HG03558 (cell line): ENCODE measurements around the gene HYLS1.
"Not testable (repeated sequence)": the region's sequence is repeated elsewhere in the genome, so short reads cannot be mapped to it uniquely, and the experiment has no call there.

Experiments used
- ATAC-seq: cut with Tn5 transposase; IDR thresholded peaks from one replicate; pipeline ENCODE4 v1.9.1; 2021; ENCODE audit warnings: moderate number of reproducible peaks; ENCODE audit not compliant: unreplicated experiment; ENCODE audit errors: extremely low read depth

Gene HYLS1, protein sequence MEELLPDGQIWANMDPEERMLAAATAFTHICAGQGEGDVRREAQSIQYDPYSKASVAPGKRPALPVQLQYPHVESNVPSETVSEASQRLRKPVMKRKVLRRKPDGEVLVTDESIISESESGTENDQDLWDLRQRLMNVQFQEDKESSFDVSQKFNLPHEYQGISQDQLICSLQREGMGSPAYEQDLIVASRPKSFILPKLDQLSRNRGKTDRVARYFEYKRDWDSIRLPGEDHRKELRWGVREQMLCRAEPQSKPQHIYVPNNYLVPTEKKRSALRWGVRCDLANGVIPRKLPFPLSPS

DNA sequence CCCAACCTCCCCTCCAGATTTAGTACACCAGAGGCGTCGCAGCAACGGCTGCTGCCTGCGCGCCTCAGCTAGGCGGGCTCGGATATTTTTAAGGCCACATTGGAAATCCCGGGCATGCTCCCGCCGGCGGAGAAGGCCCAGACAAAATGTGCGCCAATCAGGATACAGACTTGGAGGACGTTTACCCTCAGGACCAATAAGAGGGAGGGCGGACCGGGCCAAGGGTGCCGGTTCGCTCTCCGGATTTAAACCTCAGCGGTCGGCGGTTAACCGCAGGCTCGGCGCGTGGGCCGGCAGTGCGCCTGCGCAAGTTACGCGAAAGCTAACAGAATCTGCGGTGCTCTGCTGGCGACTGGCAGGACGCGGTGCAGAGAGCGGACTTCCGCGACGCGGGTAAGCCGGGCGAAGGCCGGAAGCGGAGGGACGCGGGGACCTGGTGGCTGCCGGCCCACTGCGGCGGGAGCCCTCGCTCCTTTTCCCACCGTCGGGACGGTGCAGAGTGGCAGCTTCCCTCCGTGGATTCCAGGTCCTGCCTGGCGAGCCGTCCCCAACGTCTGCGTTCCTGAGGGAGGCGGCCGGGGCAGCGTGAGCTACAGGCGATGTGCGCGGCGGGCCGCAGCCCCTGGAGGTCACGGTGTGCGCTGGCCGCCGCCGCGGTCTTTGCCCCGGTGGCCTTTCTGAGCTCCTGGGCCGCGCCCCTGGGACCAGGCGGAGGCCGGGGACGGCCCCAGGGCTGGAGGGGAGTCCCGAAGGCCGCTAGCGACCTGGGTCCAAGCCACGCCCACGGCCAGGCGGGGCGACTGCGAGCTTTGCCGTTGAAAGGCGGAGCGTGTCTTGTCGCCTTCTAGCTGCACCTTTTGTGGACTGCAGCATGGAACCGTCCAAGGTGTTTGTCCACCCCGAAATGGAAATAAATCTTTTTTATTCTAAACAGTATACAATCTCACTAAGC is at the start of gene HYLS1:
TSS of gene HYLS1 (plus strand) at position 296 of the 952 bp plus-strand sequence. CDS start 11,701 bp downstream, outside the sequence.
- peak; percentile 71 for ATAC-seq

DNA sequence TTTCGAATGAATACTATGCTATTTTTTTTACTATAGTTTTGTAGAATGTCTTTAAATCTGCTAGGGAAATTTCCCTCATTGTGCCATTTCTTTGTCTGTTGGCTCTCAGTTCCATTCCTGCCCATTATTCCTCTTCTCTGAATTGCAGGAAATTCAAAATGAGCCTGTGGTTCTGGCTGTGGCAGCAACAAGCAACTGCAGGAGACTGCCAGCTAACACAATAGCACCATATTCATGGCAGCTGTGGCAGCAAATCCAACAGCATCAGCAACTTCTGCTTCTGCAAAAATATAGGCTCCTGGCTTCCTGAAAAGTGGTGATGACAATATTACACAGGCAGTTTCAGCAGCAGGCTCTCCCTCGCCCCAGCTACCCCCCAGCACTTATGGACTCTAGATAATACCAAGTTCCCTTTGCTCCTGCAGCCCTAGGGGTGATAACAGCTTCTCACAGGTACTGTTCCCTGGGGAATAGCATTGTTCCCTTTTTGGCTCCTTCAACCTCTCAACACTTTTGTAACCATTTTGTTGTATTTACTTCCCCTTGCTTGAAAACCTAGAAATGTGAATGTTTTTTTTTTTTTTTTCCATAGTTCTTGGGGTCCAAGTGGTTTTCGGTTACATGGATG is 45.0 kb upstream of the HYLS1 start:
- ATAC-seq, result no peak

DNA sequence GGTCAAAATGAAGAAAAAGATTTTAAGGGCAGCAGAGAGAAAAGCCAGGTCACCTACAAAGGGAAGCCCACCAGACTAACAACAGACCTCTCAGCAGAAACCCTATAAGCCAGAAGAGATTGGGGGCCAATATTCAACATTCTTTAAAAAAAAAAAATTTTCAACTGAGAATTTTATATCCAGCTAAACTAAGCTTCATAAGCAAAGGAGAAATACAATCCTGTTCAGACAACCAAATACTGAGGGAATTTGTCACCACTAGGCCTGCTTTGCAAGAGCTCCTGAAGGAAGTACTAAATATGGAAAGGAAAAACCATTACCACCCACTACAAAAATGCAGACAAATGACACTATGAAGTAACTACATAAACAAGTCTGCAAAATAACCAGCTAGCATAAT is 41.3 kb upstream of the HYLS1 start:
- no peak for ATAC-seq

DNA sequence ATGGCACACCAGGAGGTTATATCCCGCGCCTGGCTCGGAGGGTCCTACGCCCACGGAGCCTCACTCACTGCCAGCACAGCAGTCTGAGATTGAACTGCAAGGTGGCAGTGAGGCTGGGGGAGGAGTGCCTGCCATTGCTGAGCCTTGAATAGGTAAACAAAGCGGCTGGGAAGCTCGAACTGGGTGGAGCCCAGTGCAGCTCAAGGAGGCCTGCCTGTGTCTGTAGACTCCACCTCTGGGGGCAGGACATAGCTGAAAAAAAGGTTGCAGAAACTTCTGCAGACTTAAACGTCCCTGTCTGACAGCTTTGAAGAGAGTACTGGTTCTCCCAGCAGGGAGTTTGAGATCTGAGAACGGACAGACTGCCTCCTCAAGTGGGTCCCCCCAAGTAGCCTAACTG is 29.8 kb upstream of the HYLS1 start:
- ATAC-seq, result not testable (repeated sequence)

DNA sequence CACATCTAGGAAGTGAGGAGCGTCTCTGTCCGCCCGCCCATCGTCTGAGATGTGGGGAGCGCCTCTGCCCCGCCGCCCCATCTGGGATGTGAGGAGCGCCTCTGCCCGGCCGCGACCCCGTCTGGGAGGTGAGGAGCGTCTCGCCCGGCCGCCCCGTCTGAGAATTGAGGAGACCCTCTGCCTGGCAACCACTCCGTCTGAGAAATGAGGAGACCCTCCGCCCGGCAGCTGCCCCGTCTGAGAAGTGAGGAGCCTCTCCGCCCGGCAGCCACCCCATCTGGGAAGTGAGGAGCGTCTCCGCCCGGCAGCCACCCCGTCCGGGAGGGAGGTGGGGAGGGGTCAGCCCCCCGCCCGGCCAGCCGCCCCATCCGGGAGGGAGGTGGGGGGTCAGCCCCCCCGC is 24.7 kb upstream of the HYLS1 start:
- ATAC-seq, result not testable (repeated sequence)

DNA sequence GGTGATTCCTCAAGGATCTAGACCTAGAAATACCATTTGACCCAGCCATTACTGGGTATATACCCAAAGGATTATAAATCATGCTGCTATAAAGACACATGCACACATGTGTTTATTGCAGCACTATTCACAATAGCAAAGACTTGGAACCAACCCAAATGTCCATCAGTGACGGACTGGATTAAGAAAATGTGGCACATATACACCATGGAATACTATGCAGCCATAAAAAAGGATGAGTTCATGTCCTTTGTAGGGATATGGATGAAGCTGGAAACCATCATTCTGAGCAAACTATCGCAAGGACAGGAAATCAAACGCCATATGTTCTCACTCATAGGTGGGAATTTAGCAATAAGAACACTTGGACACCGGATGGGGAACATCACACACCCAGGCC is 22.1 kb upstream of the HYLS1 start:
- not testable (repeated sequence) for ATAC-seq

DNA sequence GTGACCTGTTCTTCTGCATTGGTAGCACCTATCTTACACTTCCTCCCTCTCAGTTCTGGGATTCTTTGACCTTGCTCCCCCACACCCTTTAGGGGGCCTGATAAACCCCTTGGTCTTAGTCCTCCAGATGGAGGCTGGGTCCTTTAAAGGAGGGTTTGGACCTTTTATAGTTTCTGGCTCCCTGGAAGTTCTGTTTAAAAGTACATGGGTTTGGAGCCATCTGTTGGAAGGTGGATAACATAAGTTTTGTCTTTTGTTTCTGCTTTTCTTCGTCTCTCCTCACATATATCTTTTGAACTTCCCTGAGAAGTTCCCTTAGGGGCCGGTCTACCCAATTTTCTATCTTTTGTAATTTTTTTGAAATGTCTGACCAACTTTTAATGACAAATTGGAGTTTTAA is 17.9 kb upstream of the HYLS1 start:
- no peak for ATAC-seq

DNA sequence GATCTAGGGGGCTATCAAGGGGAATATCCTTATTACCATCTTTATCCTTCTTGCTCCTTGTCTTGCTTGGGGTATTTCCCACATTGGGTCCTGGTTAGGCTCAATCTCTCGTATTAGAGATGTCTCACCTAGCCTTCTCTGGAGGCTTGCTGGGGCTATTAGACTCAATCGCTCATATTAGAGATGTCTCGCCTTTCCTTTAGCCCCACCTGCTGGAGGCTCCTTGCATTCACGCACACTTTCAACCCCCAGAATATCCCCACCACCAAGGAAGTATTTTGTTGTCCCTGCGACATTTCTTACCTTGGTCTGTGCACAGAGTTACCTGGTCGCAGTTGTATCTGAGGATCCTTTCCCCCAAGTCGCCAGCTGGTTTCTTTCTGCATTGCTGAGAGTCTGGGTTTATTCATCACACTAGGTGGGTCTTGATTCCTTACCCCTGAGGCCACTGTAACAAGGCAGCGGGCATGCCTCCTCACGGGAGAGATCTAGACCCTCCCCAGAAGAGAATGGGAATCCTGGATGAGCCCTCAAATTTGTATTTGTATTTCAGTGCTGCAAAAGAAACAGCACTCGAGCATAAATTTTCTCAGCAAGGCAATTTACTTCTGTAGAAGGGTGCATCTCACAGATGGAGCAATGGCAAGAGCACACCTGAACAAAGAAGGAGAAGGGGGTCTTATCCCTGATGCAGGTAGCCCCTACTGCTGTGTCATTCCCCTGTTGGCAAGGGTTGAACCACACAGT is 15.9 kb upstream of the HYLS1 start:
- no peak for ATAC-seq

DNA sequence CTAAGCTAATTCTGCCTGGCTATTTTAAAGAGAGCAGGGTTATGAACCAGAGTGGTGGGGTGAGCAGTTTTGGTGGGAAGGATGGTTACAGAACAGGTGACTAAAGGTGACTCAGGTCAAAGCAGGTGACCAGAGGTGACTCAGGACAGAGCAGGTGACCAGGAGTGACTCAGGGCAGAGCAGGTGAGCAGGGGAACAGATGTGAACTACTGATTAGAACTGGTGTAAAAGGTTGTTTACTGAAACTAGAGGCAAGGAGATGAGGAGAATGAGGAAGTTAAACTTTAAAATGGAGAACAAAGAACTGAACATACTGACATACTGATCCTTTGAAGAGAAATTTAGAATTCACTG is 15.4 kb upstream of the HYLS1 start:
- no peak for ATAC-seq

DNA sequence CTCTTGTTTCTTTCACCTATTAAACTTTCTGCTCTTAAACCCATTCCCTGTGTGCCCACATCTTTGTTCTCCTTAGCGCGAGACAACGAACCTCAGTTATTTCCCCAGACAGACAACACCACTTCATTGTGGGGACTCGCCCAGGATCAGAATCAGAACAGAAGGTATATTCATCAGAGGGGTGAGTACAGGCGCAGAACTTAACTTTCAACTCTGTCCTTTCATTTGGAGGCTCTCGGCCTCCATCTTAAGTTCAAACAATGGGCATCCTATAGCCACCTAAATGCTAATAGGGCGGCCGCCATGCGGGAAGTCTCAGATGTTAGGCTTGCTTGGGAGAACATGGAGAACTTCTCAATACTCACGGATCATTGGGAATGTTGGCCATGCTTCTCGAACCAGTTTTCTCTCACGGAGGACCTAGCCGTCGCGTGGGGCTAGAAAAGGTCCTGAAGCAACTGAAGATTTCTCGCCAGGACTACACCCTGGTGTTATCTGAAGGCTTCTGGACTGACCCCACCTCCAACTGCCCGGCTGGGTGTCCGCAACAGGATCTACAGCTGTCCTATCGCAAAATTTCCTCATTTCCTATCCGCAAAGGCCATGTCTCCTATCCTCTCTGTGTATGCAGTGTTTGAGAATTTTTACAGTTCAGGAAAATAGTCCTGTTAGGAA is 13.4 kb upstream of the HYLS1 start:
- no peak for ATAC-seq

DNA sequence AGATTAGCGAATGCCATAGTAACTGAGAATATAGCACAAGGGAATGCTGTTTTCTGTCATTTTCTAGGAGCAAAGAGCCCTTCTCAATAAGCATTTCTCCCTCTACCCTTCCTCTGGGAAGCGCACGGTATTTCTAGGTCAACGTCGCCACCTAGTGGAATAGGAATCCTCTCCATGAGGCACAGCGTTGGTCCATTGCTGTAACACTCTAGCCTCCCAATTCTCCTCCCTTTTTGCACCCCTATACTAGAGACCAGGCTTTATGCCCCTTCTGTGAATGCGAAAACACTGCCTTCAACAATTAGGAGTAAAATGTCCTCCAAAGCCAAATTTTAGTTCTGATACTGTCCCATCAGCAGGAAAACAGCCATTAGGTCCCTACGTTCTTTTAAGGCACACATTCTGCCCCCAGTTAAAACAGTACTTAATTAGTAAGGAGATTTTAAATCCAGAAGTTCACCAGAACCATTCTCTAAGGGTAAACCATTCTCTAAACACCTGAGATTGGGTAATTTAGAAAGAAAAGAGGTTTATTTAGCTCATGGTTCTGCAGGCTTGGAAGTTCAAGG is 12.8 kb upstream of the HYLS1 start:
- peak; percentile 65 for ATAC-seq

DNA sequence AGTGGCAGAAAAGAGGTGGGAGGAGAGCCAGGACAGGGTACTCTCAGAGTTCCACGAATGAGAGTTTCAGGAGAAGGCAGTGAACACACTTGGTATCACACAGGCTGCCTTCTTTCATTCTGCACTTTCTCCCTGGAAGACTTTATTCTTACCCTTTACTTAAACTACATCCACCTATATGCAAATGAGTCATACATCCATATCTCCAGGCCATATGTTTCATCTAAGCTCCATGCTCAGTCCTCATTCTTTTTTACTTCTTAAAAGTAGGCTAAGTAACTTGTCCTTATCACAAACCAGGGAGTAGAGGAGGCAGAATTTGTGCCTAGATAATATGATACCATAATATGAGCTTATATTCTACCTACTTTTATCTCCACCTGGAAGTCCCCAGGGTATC is 6.2 kb upstream of the HYLS1 start:
- no peak for ATAC-seq

DNA sequence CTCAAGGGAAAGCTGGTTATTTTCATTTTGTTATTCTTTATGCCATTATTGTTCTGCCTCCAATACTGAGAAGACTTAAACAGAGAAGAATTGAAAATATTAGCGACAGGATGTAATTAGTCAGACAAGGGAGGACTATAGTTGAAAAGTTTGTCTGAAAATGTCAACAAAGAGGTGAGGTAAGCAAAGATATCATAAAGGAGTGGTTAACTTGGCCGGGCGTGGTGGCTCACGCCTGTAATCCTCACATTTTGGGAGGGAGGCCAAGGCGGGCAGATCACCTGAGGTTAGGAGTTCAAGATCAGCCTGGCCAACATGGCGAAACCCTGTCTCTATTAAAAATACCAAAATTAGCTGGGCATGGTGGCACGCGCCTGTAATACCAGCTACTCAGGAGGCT is 4.1 kb upstream of the HYLS1 start:
- ATAC-seq, result no peak

DNA sequence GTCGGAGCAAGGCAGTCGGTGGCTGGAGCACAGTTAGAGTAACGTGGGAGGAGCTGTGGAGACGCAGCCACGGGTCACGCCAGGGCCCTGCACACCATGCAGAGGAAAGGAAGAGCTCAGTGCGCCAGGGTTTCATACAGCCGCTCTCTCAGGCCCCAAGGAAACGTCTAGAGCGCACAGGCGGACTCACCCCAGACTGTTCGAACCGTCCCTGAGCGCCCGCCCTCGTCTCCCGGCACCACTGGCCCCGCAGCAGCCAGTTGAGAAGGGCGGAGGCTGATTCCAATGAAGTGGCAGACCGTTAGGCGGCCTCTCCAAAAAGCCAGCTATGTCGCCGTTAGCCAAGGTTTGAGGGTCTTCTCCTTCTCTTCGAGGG is 483 bp upstream of the HYLS1 start:
- ATAC-seq, result peak; percentile 2

DNA sequence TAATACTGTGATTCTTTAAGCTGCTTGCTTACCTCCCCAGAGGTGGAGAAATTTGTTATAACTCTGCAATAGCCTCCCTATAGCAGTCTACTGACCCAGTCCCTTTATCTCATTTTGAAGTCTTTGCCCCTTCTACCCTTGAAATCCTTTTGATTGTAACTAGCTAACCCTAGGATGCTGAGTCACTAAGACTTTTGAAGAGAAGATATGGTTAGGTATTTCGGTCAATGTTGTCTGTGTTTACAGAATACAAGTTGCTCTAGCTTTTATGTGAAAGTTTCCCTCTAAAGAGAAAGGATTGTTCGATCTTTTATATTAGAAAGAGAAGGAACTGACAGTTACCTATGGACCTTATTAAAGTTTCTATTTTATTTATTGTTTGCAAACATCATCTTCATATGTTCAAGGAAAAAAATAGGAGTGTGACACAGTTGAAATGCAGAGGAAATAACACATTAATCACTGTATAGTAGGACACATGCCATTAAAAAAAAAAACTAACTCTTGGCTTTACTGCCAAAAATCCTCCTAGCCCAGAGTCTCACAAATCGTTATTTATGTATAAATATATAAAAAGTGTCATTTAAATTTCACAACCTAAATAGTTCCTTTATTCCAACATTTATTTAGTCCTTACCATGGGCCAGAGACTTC is 3.1 kb downstream of the HYLS1 start:
- no peak for ATAC-seq

DNA sequence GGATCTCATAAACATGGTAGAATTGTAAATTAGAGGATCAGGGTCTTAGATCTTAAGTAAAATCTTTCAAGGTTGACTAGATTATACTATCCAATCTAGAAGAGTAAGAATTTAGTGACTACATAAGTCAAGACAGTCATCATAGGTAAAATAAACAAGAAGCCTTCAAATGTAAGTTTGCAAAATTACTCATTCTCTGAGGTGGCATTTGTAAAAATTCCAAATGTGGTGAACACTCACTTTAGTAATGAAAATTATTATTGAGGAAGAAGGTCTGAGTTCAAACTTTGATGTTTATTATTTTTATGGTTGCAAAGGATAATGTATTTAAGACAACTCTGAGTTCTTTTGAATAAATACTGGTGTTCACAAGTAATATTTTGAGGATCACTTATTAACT is 4.6 kb downstream of the HYLS1 start:
- no peak for ATAC-seq

DNA sequence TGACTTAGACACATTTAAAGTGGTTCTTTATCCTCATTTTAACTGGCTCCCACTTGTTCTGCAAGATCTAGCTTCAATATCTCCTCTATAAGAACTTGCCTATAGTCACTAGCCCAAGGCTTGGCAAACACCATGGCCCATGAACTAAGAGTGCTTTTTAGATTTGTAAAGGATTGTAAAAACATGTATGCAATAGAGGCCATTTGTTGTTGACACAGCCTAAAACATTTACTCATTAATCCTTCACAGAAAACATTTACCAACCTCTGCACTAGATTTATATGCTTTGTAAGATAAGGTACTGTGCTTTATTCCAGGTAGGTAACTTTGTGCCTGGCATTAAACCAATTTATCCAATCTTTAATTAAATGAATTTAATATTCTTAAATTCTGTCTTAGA is 5.5 kb downstream of the HYLS1 start:
- no peak for ATAC-seq

DNA sequence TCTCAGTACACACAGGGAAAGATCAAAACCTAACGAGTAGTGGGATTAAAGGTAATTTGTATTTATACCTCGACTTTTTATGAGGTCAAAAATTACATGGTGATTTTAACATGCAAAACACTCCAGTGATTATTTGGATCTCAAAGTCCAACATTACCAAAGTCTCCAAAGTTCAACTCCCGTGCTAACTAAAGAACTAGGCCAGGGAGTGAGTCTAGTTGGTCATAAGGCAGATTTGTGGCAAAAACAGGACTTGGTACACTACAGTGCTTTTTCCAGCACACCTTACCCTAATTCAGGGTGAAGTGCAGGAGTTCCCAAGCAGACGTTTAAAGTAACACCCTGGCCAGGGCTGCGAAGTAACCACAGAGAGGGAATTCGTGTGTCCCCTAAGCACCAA is 14.4 kb downstream of the HYLS1 start:
- ATAC-seq, result no peak

DNA sequence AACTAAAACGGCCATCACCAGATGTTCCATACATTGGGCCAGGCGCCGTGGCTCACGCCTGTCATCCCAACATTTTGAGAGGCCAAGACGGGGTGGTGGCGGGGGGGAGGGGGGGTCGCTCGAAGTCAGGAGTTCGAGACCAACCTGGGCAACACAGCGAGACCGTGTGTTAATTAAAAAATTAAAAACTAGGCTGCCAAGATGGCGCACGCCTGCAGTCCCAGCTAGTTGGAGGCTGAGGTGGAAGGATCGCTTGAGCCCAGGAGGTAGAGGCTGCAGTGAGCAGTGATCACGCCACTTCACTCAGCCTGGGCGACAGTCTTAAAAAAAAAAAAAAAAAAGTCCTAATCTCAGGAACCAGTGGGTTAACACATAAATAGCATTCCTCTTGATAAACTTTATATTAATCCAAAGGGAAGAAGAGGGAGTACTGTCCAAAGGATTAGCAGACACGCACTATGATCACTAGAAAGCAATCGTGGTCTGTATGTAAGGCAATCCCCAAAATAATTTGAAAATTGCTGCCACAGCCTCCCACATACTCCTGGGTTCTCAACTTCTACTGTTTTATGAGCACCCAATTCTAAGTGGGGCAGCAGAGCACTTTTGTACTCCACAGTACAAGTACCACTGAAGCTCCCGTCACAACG is 14.9 kb downstream of the HYLS1 start:
- no peak for ATAC-seq
